ENCODE measurements around the gene EPN1. TPM values are rescaled to one million over a fixed set of nuclear protein-coding genes. Genes with fewer than 3 reads are reported as not detected.

Gene EPN1
- total and polyA plus RNA-seq, 9 of the 15 experiments (the other 6 are each of a cell fraction or from before 2014, with no cell fraction given): 0.08 to 138 (median 12.7) TPM

DNA sequence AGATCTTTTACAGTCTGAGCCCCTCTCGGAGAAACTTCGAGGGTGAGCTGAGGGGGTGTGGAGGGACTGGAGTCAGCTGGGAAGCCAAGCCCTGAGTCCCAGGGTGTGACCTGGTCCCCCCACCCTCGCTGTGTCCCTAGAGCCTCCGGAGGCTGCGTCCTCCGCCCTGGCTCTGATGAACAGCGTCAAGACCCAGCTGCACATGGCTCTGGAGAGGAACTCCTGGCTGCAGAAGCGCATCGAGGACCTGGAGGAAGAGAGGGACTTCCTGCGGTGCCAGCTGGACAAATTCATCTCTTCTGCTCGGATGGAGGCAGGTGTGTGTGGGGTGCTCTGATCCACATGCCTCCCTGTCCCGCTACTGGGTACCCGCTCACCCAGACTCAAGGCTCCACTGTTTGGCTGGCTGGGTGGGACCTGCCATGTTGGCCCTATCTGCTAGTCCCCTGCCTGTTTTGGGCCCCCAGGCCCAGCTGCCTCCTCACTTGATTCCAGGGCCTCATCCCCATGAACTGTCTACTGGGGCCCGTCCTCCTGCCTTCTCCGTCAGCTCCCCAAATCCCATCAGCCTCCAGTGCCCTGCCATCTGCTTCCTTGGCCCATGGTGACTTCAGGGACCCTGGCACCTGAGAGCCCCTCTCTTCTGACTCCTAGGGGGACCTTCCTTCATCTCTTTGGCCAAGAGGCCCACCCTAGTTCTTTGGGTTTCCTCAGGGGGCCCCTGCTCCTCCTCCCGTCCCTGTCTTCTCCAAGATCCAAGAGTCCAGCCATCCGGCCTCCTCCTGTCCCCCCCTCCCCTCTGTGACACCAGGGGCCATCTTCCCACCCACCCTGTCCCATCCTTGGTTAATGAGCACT, 25.5 kb upstream of the EPN1 start (continued):
- TF ChIP-seq NFXL1 (CRISPR knock-in tag; IDR thresholded peaks at IDR 0.05) (no peak), TCF3 (CRISPR knock-in tag; IDR thresholded peaks at IDR 0.05) (no peak), ZNF583 (CRISPR knock-in tag; IDR thresholded peaks at IDR 0.05) (no peak), NFATC3 (IDR thresholded peaks at IDR 0.05) (no peak)

DNA sequence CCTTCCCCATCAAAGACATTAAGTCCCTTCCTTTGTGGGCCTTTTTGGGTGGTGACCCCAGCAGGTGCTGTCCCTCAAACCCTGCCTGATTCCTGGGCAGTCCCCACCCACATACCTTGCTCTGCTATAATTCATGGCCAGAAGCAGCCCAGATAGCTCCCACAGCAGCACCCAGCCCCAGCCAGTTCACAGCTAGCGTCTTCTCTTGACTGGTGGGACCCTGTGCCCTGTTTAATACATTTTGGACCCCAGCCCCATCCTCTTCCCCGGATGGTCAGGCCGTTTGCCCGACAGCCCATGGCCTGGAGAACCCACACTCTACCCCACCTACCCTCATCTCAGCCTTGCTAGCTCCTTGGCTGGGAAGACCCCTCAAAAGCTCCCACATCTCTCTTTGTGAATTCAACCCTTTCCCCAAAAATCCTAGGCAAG, 24.9 kb upstream of the EPN1 start:
- in situ Hi-C loops (cut with MboI) (no loop called here), intact Hi-C loops (cut with micrococcal nuclease) (no loop called here)
- WGBS (ENCODE audit: insufficient coverage, low coverage, missing lambda C conversion rate): 96% methylated on average over 4 of the region's 4 CpGs
- Histone ChIP-seq H3K9ac (ENCODE audit: insufficient read depth in 1 of 2, low read depth in 2 of 2, low read length in 2 of 2) (no peak overlapping the region), H3K27me3 (ENCODE audit: control insufficient read depth in 2 of 2, insufficient read depth in 2 of 2, low read length in 2 of 2) (no peaks in the 10 kb centered on the region), H3K9me3 (replicated peaks; ENCODE audit: control insufficient read depth, insufficient read depth, low read depth, low read length) (no peaks in the 10 kb centered on the region), H3K4me3 (no peak overlapping the region), H3K4me1 (replicated peaks in 1 of 2; ENCODE audit: control insufficient read depth in 2 of 2, insufficient read depth in 2 of 2, low read length in 2 of 2) (peaks cover 16 to 74% of the 10 kb centered on the region in 2 experiments; a peak in 4 of 5 replicates), H4K20me1 (replicated peaks; ENCODE audit: control insufficient read depth, insufficient read depth, low read length) (no peaks in the 10 kb centered on the region), H3K4me2 (ENCODE audit: insufficient read depth, low read length) (no peak overlapping the region), H3K27ac (ENCODE audit: extremely low read depth, low read depth, low read length) (no peak overlapping the region), H2AFZ (ENCODE audit: low read depth, low read length) (no peak overlapping the region), H3K79me2 (ENCODE audit: control insufficient read depth, insufficient read depth, low read length) (peaks cover 40% of the 10 kb centered on the region), H3K9me1 (ENCODE audit: control insufficient read depth, insufficient read depth, low read length) (no peaks in the 10 kb centered on the region), H3K36me3 (ENCODE audit: control insufficient read depth, insufficient read depth, low read length) (peaks cover 39% of the 10 kb centered on the region; the same call in 2 of the 3 replicates)
- POLR2A ChIA-PET: no interaction called here
- no peak for DNase-seq (ENCODE audit: extremely low read depth in 1 of 4, low spot score in 3 of 4)
- CTCF ChIA-PET (ENCODE audit: low intra/inter-chr PET ratio): no interaction called here
- no peak for ATAC-seq
- FAIRE-seq: no peak
- BruUV-seq (replicated peaks): no TSS peak
- TF ChIP-seq NBN (IDR thresholded peaks at IDR 0.05; ENCODE audit: low read depth) (no peak), HLTF (IDR thresholded peaks at IDR 0.05) (no peak), MTF1 (CRISPR knock-in tag; IDR thresholded peaks at IDR 0.05; ENCODE audit: borderline replicate concordance) (no peak), KLF1 (tag; IDR thresholded peaks at IDR 0.05) (no peak), TSC22D4 (tag; IDR thresholded peaks at IDR 0.05) (no peak), NFXL1 (CRISPR knock-in tag; IDR thresholded peaks at IDR 0.05) (no peak), GABPB1 (CRISPR knock-in tag; IDR thresholded peaks at IDR 0.05) (no peak), POU5F1 (IDR thresholded peaks at IDR 0.05; ENCODE audit: borderline replicate concordance, low read depth, low read length, partially characterized antibody) (no peak), MED1 (CRISPR knock-in tag; IDR thresholded peaks at IDR 0.05; ENCODE audit: borderline replicate concordance) (no peak)
- TF ChIP-seq, protein P1, sequence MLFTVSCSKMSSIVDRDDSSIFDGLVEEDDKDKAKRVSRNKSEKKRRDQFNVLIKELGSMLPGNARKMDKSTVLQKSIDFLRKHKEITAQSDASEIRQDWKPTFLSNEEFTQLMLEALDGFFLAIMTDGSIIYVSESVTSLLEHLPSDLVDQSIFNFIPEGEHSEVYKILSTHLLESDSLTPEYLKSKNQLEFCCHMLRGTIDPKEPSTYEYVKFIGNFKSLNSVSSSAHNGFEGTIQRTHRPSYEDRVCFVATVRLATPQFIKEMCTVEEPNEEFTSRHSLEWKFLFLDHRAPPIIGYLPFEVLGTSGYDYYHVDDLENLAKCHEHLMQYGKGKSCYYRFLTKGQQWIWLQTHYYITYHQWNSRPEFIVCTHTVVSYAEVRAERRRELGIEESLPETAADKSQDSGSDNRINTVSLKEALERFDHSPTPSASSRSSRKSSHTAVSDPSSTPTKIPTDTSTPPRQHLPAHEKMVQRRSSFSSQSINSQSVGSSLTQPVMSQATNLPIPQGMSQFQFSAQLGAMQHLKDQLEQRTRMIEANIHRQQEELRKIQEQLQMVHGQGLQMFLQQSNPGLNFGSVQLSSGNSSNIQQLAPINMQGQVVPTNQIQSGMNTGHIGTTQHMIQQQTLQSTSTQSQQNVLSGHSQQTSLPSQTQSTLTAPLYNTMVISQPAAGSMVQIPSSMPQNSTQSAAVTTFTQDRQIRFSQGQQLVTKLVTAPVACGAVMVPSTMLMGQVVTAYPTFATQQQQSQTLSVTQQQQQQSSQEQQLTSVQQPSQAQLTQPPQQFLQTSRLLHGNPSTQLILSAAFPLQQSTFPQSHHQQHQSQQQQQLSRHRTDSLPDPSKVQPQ (CRISPR knock-in tag; IDR thresholded peaks at IDR 0.05; ENCODE audit: borderline replicate concordance): no peak
- TF ChIP-seq, protein P2, sequence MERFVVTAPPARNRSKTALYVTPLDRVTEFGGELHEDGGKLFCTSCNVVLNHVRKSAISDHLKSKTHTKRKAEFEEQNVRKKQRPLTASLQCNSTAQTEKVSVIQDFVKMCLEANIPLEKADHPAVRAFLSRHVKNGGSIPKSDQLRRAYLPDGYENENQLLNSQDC (CRISPR knock-in tag; IDR thresholded peaks at IDR 0.05): no peak
- TF ChIP-seq, protein P3, sequence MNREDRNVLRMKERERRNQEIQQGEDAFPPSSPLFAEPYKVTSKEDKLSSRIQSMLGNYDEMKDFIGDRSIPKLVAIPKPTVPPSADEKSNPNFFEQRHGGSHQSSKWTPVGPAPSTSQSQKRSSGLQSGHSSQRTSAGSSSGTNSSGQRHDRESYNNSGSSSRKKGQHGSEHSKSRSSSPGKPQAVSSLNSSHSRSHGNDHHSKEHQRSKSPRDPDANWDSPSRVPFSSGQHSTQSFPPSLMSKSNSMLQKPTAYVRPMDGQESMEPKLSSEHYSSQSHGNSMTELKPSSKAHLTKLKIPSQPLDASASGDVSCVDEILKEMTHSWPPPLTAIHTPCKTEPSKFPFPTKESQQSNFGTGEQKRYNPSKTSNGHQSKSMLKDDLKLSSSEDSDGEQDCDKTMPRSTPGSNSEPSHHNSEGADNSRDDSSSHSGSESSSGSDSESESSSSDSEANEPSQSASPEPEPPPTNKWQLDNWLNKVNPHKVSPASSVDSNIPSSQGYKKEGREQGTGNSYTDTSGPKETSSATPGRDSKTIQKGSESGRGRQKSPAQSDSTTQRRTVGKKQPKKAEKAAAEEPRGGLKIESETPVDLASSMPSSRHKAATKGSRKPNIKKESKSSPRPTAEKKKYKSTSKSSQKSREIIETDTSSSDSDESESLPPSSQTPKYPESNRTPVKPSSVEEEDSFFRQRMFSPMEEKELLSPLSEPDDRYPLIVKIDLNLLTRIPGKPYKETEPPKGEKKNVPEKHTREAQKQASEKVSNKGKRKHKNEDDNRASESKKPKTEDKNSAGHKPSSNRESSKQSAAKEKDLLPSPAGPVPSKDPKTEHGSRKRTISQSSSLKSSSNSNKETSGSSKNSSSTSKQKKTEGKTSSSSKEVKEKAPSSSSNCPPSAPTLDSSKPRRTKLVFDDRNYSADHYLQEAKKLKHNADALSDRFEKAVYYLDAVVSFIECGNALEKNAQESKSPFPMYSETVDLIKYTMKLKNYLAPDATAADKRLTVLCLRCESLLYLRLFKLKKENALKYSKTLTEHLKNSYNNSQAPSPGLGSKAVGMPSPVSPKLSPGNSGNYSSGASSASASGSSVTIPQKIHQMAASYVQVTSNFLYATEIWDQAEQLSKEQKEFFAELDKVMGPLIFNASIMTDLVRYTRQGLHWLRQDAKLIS (CRISPR knock-in tag; IDR thresholded peaks at IDR 0.05): no peak
